CD4-positive, alpha-beta memory T cell (primary cell): ENCODE results near the gene PRXL2B. TPM values are rescaled to one million over a fixed set of nuclear protein-coding genes. Genes with fewer than 3 reads are reported as not detected.

ENCODE experiments used
- CTCF ChIA-PET: fragments of 350-600 bp; sonication (Branson Sonifier 250); formaldehyde crosslinking; loops from one replicate; lab custom pipeline; 2021; ENCODE audit warnings: inconsistent platforms; ENCODE audit not compliant: partially characterized antibody; lab: Charles Lee
- POLR2A ChIA-PET: fragments of 350-600 bp; sonication (Branson Sonifier 250); formaldehyde crosslinking; loops from one replicate; lab custom pipeline; 2021; ENCODE audit not compliant: partially characterized antibody; lab: Charles Lee
- DNase-seq, 5 donors: peaks; one replicate each; pipeline versions ENCODE4 v3.0.0 to v3.0.0-alpha.2; 2020 to 2022; ENCODE audit warnings: mixed read lengths in 1 of 5
- H3K27ac ChIP-seq: one replicate; pipeline ENCODE4 v1.7.0; 2013; ENCODE audit warnings: low read depth, low read length
- H3K27me3 ChIP-seq: 2 replicates; pipeline ENCODE4 v1.7.0; 2013; ENCODE audit warnings: mild to moderate bottlenecking, low read length, moderate library complexity; ENCODE audit not compliant: insufficient read depth
- H3K36me3 ChIP-seq: 2 replicates; pipeline ENCODE4 v1.7.0; 2013; ENCODE audit warnings: mild to moderate bottlenecking, low read length, moderate library complexity; ENCODE audit not compliant: insufficient read depth
- H3K4me1 ChIP-seq: 2 replicates; pipeline ENCODE4 v1.7.0; 2013; ENCODE audit warnings: mild to moderate bottlenecking, low read length, moderate library complexity; ENCODE audit not compliant: insufficient read depth
- H3K4me3 ChIP-seq, 2 donors: one replicate each; pipeline ENCODE4 v1.7.0; 2013; ENCODE audit warnings: low read length in 2 of 2, mild to moderate bottlenecking in 1 of 2
- H3K9me3 ChIP-seq, 2 donors: one replicate each; pipeline ENCODE4 v1.7.0; 2013; ENCODE audit warnings: low read length in 2 of 2, control low read depth in 1 of 2; ENCODE audit not compliant: control insufficient read depth in 1 of 2
- H3K27ac Mint-ChIP-seq, 7 donors: one replicate each; pipeline ENCODE4 v1.8.0; 2020 to 2021; ENCODE audit warnings: mixed read lengths in 7 of 7, mild to moderate bottlenecking in 6 of 7, inconsistent platforms in 3 of 7, moderate library complexity in 3 of 7
- H3K27me3 Mint-ChIP-seq, 2 donors: one replicate each; pipeline ENCODE4 v1.8.0; 2020 to 2021; ENCODE audit warnings: mixed read lengths in 2 of 2
- H3K36me3 Mint-ChIP-seq, 2 donors: one replicate each; pipeline ENCODE4 v1.8.0; 2020 to 2021; ENCODE audit warnings: mixed read lengths in 2 of 2, inconsistent platforms in 1 of 2, mild to moderate bottlenecking in 1 of 2
- H3K4me1 Mint-ChIP-seq, 4 donors: one replicate each; pipeline ENCODE4 v1.8.0; 2020 to 2021; ENCODE audit warnings: mixed read lengths in 4 of 4, mild to moderate bottlenecking in 1 of 4
- H3K4me3 Mint-ChIP-seq, 8 donors: one replicate each; pipeline ENCODE4 v1.8.0; 2020 to 2021; ENCODE audit warnings: mixed read lengths in 8 of 8, mild to moderate bottlenecking in 7 of 8, moderate library complexity in 6 of 8, inconsistent platforms in 3 of 8
- H3K9me3 Mint-ChIP-seq, 8 donors: one replicate each; pipeline ENCODE4 v1.8.0; 2020 to 2021; ENCODE audit warnings: mixed read lengths in 8 of 8, mild to moderate bottlenecking in 5 of 8, inconsistent platforms in 3 of 8, moderate library complexity in 1 of 8
- intact Hi-C: fragments of 100-400 bp; cut with micrococcal nuclease; formaldehyde crosslinking; loops from one replicate; pipeline ENCODE4 v1.15.1; 2023
- polyA plus RNA-seq, 2 donors: library from polyadenylated mRNA; unstranded; fragments of 300-500 nt; fragmentation: Illumina TruSeq; gene quantifications; one replicate each; pipeline ENCODE4 v1.2.3, GENCODE V29; 2021
- total RNA-seq, 2 experiments: library from RNA; stranded (reverse); gene quantifications; one replicate each; pipeline ENCODE4 v1.2.3, GENCODE V29; 2021

PRXL2B gene
- total and polyA plus RNA-seq, 4 experiments from 2014 or later: 21.4 to 27.2 (median 25.0) TPM

DNA sequence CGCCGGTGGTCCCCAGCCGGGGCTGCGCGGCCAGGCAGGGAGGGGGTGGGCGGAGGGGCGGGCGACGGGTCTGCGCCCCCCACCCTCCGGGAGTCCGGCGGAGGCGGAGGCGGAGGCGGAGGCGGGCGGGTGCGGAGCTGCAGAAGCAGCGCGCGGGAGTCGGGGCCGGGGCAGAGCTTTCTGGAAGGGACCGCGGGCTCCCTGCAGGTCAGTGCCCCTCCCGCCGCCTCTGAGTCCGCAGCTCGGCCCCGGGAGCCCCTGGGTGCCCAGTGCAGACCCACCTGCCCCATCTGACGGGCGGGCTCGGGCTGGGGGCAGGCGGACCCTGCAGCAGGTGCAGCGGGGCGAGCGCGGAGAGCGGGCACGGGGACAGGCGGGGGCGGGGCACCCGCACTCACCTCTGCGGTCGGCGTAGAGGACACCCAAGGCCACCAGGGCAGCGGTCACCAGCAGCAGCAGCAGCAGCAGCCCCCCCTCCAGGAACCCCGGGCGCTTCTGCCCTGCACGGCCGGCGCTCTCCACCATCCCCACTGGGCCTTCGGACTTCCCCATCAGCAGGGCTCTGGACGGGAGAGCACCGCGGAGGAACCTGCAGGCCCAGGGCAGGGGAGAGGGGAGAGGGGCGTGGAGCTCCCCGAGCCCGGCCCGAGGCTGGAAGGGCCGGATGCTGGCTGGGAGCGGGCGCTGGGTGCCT is 42.5 kb downstream of the PRXL2B start:
- Mint-ChIP-seq H3K4me1 (peaks cover 0 to 8% (median 3%) of the 10 kb centered on the region in 4 donors), H3K27ac (no peak overlapping the region), H3K9me3 (peaks cover 0 to 5% (median under 1%) of the 10 kb centered on the region in 8 donors), H3K4me3 (no peak overlapping the region), H3K36me3 (no peaks in the 10 kb centered on the region), H3K27me3 (peaks cover 22 to 32% of the 10 kb centered on the region in 2 donors)
- no peak overlapping the region for H3K27ac ChIP-seq
- no peaks in the 10 kb centered on the region for H3K36me3 ChIP-seq
- H3K4me3 ChIP-seq: no peak overlapping the region
- CTCF ChIA-PET: no interaction called here
- H3K27me3 ChIP-seq: peaks cover 9% of the 10 kb centered on the region
- POLR2A ChIA-PET: interaction anchor here (1.7 kb wide), 1 partner anchor 43 kb away, joined by 4 read pairs; the partner anchor contains the start of gene PRXL2B
- intact Hi-C loops: no loop called here
- no peaks in the 10 kb centered on the region for H3K9me3 ChIP-seq
- no peaks in the 10 kb centered on the region for H3K4me1 ChIP-seq
- DNase-seq: no peak

DNA sequence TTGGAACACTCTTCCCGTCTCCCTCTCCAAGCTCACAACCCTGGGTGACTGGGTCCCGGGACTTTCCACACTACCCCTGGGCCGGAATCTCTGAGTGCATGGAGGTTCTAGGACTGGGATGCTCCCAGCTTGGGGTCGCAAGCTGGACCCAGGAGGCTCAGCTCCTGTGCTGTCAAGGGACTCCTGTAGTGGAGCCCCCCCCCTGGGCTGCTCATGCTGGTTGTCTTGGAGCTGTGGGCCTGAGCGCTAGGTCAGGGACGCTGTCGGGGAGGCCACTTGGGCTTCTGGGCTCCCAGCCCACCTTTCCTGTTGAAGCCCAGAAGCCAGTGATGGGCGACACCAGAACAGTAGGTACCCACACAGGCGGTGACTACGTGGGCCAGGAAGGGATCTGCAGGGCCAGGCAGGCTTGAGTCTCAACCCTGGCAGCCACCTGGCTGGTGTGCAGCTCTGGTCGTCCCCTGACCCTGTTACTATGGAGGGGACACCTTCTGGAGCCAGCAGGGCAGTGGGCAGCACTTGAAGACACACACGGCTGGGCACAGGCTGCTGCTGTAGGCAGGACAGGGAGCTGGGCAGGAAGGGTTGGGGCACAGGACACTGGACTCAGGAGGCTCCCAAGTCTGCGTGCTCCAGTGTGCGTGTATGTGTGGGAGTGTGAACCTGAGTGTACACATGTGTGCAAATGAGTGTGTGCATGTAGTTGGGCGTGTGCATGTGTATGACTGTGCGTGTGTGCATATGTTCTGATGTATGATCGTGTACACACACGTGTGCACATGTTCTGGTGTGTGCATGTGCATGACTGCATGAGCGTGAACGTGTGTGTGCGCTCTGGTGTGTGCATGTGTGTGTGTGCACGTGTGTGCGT is 43.3 kb downstream of the PRXL2B start:
- Histone ChIP-seq H3K9me3 (no peaks in the 10 kb centered on the region), H3K4me3 (no peak overlapping the region), H3K4me1 (no peaks in the 10 kb centered on the region), H3K36me3 (no peaks in the 10 kb centered on the region), H3K27me3 (peaks cover 9% of the 10 kb centered on the region), H3K27ac (no peak overlapping the region)
- DNase-seq: no peak
- peak overlapping the region in 3 of 8 donors; percentile 25 to 45 (median 36) for H3K4me3 Mint-ChIP-seq
- peak overlapping the region in 2 of 7 donors; percentile 59 to 60 for H3K27ac Mint-ChIP-seq
- H3K4me1 Mint-ChIP-seq: peaks cover 0 to 8% (median 3%) of the 10 kb centered on the region in 4 donors
- intact Hi-C loops: no loop called here
- H3K36me3 Mint-ChIP-seq: no peaks in the 10 kb centered on the region
- peaks cover 0 to 5% (median under 1%) of the 10 kb centered on the region in 8 donors for H3K9me3 Mint-ChIP-seq
- peaks cover 18 to 30% of the 10 kb centered on the region in 2 donors for H3K27me3 Mint-ChIP-seq
- POLR2A ChIA-PET: no interaction called here
- CTCF ChIA-PET: no interaction called here

GRCh38 chr1:2630498-2631135 is 44.0 kb downstream of the PRXL2B start:
- Histone ChIP-seq H3K4me3 (no peak overlapping the region), H3K4me1 (no peaks in the 10 kb centered on the region), H3K36me3 (no peaks in the 10 kb centered on the region), H3K27me3 (peaks cover 9% of the 10 kb centered on the region), H3K27ac (no peak overlapping the region), H3K9me3 (no peaks in the 10 kb centered on the region)
- Mint-ChIP-seq H3K4me1 (peaks cover 0 to 8% (median 3%) of the 10 kb centered on the region in 4 donors), H3K4me3 (peak overlapping the region in 1 of 8 donors; percentile 40), H3K27me3 (peaks cover 16 to 29% of the 10 kb centered on the region in 2 donors), H3K27ac (peak overlapping the region in 2 of 7 donors; percentile 59 to 67), H3K36me3 (no peaks in the 10 kb centered on the region), H3K9me3 (peaks cover 0 to 5% (median under 1%) of the 10 kb centered on the region in 8 donors)
- CTCF ChIA-PET: no interaction called here
- POLR2A ChIA-PET: no interaction called here
- intact Hi-C loops: no loop called here
- no peak for DNase-seq

DNA sequence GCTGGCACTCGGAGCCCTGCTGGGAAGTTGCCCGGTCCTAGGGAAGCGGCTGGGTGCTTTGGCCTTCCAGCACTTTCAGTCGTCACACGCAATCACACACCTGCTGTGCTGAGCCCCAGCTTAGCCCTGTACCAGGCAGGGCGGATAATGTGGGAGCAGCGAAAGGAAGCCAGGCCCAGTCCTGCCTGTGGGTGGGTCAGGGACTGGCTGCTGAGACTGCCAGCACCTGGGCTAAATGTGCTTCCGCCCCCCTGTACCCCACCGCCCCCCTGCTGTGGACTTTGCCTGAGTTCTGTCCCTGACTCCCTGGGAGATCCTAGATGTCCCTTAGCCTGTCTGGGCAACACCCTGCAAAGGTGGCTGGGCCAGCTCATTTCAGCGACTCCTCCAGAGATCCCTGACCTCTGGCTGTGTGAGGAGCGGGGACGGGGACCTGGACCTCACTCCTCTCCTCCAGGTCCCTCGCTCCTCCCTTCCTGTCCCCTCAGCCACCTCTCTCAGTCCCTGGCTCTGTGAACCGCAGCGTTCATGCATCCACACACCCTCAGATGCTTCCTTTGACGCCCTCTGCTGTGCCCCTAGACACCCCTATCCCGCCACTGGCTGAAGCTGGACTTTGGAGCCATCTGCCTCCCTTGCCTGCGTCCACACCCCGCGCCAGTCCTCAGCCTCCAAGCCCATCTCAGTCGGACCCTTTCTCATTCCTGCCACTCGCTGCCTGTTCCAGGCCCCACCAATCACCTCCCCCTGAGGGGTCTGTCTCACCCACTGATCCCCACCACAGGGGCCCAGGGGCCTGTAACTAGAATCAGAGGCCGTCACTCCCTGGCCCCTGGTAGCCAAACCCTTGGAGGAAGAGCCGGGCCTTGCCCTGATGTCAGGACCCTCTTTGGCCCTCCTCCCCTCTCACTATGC is 44.8 kb downstream of the PRXL2B start:
- H3K4me3 Mint-ChIP-seq: peak overlapping the region in 1 of 8 donors; percentile 20
- peaks cover 0 to 5% (median 0%) of the 10 kb centered on the region in 8 donors for H3K9me3 Mint-ChIP-seq
- intact Hi-C loops: no loop called here
- H3K4me1 Mint-ChIP-seq: peaks cover 2 to 8% (median 3%) of the 10 kb centered on the region in 4 donors
- H3K27me3 Mint-ChIP-seq: peaks cover 10 to 21% of the 10 kb centered on the region in 2 donors
- H3K36me3 ChIP-seq: no peaks in the 10 kb centered on the region
- no peaks in the 10 kb centered on the region for H3K9me3 ChIP-seq
- no peak for DNase-seq
- H3K4me3 ChIP-seq: no peak overlapping the region
- no peaks in the 10 kb centered on the region for H3K36me3 Mint-ChIP-seq
- H3K27me3 ChIP-seq: peaks cover 9% of the 10 kb centered on the region
- CTCF ChIA-PET: no interaction called here
- H3K4me1 ChIP-seq: no peaks in the 10 kb centered on the region
- H3K27ac ChIP-seq: no peak overlapping the region
- POLR2A ChIA-PET: no interaction called here
- no peak overlapping the region for H3K27ac Mint-ChIP-seq

DNA sequence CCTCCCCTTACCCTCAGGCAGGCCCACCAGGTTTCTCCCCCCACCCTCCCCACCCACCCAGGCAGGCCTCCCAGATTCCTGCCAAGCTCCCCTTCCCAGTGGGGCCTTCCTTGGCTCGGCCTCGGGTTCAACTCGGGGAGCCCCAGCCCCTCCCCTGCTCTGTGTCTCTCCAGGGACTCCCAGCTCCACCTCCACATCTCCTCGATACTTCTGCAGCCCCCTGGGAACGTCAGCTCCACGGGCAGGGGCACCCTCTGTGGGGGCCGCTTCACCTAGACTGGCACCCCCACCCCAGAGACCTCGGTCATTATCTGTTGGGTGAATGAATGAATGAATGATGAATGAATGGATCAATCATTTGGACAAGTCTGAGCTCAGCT is 45.5 kb downstream of the PRXL2B start:
- DNase-seq: no peak
- Histone ChIP-seq H3K27me3 (peaks cover 9% of the 10 kb centered on the region), H3K27ac (no peak overlapping the region), H3K36me3 (no peaks in the 10 kb centered on the region), H3K4me1 (no peaks in the 10 kb centered on the region), H3K9me3 (no peaks in the 10 kb centered on the region), H3K4me3 (no peak overlapping the region)
- no peak overlapping the region for H3K27ac Mint-ChIP-seq
- ChIA-PET CTCF (no interaction called here), POLR2A (no interaction called here)
- peaks cover 0 to 5% (median 0%) of the 10 kb centered on the region in 8 donors for H3K9me3 Mint-ChIP-seq
- intact Hi-C loops: no loop called here
- H3K4me1 Mint-ChIP-seq: peaks cover 3 to 8% (median 4%) of the 10 kb centered on the region in 4 donors
- no peaks in the 10 kb centered on the region for H3K36me3 Mint-ChIP-seq
- peak overlapping the region in 1 of 8 donors; percentile 39 for H3K4me3 Mint-ChIP-seq
- H3K27me3 Mint-ChIP-seq: peaks cover 8 to 19% of the 10 kb centered on the region in 2 donors

GRCh38 chr1:2632561-2633361 is 46.2 kb downstream of the PRXL2B start, which contains the start of gene MMEL1:
TSS of gene MMEL1 (minus strand) at chr1:2633016. CDS start at chr1:2629484, 3,532 bp downstream.
- ChIA-PET CTCF (no interaction called here), POLR2A (no interaction called here)
- H3K27me3 Mint-ChIP-seq: peaks cover 4 to 13% of the 10 kb centered on the region in 2 donors
- peak within 1 kb of the TSS in 1 of 8 donors; percentile 39 for H3K4me3 Mint-ChIP-seq
- no peaks in the 10 kb centered on the region for H3K36me3 Mint-ChIP-seq
- Histone ChIP-seq H3K36me3 (no peaks in the 10 kb centered on the region), H3K4me1 (no peaks in the 10 kb centered on the region), H3K9me3 (no peaks in the 10 kb centered on the region), H3K27me3 (peaks cover 2% of the 10 kb centered on the region), H3K27ac (no peak within 1 kb of the TSS), H3K4me3 (no peak within 1 kb of the TSS)
- H3K9me3 Mint-ChIP-seq: peaks cover 0 to 5% (median 2%) of the 10 kb centered on the region in 8 donors
- peaks cover under 1 to 8% (median 4%) of the 10 kb centered on the region in 4 donors for H3K4me1 Mint-ChIP-seq
- H3K27ac Mint-ChIP-seq: no peak within 1 kb of the TSS
- DNase-seq: no peak
- intact Hi-C loops: no loop called here
